Erythroblast (primary cell): ENCODE results near the gene CUX1.

Source experiments
- GATA1 ChIP-seq: IDR thresholded peaks from 2 replicates; pipeline ENCODE4 v1.6.1; 2011; ENCODE audit warnings: low read depth, mild to moderate bottlenecking, control low read depth, low read length, moderate library complexity
- POLR2A ChIP-seq: IDR thresholded peaks from 2 replicates; pipeline ENCODE4 v1.6.1; 2011; ENCODE audit warnings: mild to moderate bottlenecking, low read length

DNA sequence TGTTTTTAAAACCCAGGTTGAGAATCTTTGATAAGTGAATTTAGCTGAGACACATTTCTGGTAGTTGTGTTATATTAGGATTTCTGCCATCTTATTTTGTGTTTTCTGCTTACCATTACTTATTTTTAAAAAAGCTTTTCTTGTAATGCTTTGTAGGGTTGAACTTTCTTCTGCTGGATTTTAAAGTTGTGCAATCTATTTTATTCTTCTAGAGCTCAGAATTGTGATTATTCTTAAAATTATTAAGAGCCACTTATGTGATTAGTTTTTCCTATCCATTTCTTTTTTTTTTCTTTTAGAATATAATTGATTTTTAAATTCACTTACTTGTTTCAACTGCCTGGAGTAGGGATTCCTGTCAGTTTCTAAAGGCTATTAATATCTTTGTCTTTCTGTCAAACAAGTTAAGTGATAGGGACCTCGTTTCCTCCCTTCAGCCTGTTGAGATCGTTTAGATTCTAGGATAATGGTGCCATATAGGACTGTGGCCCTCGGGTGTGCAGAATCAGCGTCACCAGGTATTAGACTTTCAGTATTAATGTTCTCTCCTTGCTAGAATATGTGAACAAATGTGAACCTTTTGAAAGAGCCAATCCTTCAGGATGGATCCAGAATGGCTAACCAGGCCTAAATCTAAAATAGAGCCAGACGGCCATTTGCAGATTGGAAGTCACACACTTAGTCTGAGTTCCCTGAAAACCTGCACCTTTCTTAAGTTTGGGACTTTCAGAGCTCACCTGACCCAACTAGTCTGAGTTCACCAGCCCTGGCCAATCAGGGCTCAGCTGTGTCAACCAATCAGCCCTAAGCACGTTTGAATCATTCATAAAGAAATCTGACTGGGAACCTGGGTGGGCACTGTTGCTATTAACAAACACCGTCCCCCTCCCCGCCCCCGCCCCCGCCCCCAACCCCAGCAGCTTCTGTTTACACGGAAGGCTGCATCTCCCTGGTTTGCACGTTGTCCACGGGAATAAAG is 26.2 kb downstream of the CUX1 start:
- TF ChIP-seq POLR2A (no peak), GATA1 (no peak)
